G401 (cell line): ENCODE measurements around the gene SLC9B2. TPM values are rescaled to one million over a fixed set of nuclear protein-coding genes. Genes with fewer than 3 reads are reported as not detected.

Experiments used
- DNase-seq: peaks from one replicate; pipeline ENCODE4 v3.0.0-alpha.2; 2015; ENCODE audit warnings: low spot score
- in situ Hi-C: cut with HindIII; loops from 2 replicates; pipeline ENCODE4 v1.10.0; 2016; ENCODE audit warnings: low sequenced_read_pairs, mixed read lengths
- total RNA-seq: library from RNA; depleted of rRNA; stranded (reverse); fragments of >200 nt; shearing (Covaris generic); gene quantifications from 2 replicates; pipeline ENCODE4 v1.2.3, GENCODE V29; 2014; rRNA removed

SLC9B2 gene, protein sequence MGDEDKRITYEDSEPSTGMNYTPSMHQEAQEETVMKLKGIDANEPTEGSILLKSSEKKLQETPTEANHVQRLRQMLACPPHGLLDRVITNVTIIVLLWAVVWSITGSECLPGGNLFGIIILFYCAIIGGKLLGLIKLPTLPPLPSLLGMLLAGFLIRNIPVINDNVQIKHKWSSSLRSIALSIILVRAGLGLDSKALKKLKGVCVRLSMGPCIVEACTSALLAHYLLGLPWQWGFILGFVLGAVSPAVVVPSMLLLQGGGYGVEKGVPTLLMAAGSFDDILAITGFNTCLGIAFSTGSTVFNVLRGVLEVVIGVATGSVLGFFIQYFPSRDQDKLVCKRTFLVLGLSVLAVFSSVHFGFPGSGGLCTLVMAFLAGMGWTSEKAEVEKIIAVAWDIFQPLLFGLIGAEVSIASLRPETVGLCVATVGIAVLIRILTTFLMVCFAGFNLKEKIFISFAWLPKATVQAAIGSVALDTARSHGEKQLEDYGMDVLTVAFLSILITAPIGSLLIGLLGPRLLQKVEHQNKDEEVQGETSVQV
- 13.4 and 14.6 TPM in 2 replicates for total RNA-seq

GRCh38 chr4:103076747-103077347 lies at the start of gene SLC9B2:
Gene SLC9B2 (minus strand): TSS chr4:103076761. CDS start chr4:103067550, 9,211 bp downstream.
- peak; percentile 75 for DNase-seq
- in situ Hi-C loops: no loop called here

DNA sequence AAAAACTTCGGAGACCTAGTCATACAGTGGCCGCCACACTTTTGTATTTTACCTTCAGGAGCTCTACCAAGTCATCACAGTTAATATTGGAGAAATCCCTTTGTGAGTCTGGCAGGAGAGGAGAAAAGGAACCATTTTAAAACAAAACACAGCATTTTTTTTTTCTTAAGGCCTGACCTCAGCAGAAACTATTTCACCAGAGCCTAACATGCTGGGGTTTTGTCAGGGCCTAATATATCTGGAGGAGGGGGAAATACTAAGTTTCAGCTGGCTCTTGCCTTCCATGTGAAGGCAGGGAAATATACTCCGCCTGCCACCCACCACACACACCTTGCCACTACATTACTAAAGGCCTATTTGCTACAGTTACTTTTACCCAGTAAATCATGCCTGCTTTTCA lies 49.6 kb upstream of the SLC9B2 start:
- in situ Hi-C loops: no loop called here
- no peak for DNase-seq

GRCh38 chr4:103123114-103123513 lies 46.6 kb upstream of the SLC9B2 start:
- in situ Hi-C loops: no loop called here
- DNase-seq: no peak

GRCh38 chr4:103118166-103118565 lies 41.6 kb upstream of the SLC9B2 start:
- in situ Hi-C loops: no loop called here
- no peak for DNase-seq

- in situ Hi-C loops: no loop called here
- no peak for DNase-seq
Measured at GRCh38 chr4:103111598-103111997, 35.0 kb upstream of the SLC9B2 start.

DNA sequence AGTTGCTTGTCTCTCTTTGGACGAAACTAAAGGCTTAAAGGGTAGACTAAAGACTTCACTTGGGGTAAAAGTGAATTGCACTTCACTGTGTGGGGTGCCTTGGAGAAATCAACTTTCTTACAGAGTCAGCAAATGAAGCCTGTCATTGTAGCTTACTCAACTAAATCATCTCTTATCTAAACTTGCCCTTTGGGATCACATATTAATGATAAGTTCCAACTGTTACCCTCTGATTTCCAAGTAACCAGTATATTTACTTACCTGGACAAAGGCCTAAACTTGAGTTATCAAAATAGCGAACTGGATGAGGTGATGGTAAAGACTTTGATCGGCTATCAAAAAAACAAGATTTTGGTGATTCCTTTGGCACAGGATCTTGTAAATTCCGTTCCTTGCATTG lies 32.0 kb upstream of the SLC9B2 start:
- no peak for DNase-seq

DNA sequence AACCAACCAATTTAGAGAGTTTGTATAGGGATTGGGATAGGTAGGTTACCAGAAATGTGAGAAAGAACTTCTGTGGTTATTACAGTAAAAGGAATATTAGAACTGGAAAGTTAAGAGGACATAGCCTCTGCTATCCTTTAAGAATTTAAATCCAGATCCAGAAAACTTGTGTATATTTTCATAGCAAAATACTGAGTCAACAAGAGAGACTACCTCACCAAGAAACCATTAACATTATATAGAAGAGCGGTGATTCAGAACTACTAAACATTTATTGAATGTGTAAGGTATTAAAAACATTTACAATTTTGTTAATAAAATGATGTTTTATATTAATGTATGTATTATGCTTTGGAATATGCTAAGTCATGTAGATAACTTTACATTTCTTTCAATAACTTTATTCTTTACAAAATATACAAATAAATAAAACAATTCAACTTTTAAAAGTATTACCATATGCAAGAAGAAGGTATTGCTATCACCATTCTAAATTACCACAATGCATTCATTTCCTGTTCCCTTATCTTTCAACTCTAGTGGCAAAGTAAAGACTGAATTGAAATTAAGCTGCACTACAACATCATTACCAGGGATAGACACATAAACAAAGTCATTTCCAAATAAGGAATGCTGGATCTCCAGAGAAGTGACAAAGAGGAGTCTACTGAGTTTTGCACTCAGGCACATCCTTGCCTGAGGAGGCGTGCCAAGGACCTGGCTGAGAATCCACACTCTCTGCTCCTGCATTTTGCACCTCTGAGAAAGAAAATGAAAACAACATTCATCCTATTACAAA lies 29.2 kb upstream of the SLC9B2 start:
- in situ Hi-C loops: no loop called here
- DNase-seq: no peak

More for the DNA sequence above, 32.0 kb upstream of the SLC9B2 start:
- in situ Hi-C loops: no loop called here

DNA sequence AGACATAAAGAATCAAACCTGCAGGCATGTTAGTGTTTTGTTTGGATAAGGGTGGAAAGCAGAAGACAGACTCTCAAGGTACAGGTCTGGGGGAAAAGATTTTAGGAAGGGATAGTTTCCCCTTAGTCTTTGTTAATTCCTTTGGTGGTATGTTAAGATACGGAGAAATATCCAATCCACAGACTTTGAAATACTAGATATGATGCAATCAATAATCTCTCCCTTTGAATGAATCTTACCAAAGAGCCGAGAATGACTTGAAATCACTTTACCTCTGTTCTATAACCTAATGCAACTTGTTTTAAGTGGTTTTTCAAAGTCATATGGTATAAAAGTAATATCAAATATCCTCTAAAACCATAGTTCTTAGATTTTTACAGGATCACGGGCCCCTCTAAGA lies 28.3 kb upstream of the SLC9B2 start:
- no peak for DNase-seq
- in situ Hi-C loops: no loop called here

DNA sequence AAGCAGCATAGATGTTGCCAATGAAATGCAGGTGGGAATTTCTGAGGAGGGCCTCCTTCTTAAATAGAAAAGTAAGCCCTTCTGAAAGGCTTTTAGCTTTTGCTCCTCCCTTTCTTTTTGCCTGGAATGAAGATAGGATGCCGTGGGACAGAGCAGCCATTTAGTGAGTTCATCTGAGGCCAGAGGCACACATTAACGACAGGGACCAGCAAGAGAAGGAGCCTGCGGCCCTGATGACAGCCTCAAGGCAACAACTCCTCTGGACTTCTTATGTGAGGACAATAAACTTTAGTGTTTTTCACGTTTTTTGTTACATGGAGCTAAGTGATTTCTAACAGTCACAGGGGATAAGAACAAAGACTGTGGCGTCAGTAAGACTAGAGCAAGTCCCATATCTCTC lies 24.1 kb upstream of the SLC9B2 start:
- no peak for DNase-seq
- in situ Hi-C loops: no loop called here

DNA sequence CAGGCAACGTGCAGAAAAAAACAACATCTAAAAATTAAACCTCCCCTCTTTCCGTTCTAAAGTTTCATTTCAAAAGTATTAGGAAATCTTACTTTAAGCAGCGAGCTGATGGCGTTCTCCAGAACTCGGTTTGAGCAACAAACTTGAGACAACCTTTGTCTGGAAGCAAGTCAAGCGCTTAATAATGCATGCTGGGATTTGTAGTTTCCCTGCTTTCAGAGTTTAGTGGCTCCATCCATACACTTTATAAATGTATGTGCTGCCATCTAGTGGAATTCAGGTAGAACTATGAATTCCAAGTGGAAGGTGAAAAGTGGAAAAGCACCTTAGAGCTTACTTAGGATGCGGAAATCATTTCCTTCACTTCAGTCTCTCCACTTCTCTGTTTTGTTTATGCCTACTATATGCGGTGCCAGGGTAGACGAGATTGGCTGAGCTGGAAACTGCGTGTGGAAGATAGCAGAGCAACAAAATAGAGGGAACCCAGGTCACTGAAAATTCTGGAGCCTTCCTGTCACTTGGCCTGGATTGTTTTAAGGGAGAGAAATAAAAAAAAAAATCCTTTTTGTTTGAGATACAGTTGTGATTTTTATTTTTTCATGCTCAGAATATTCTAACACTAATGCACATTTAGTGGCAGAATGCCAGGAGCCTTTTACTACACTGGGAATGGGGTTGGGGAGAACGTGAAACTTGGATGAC lies 23.3 kb upstream of the SLC9B2 start, which contains the start of gene BDH2:
BDH2 (minus strand) TSS at position 144 of the 702 bp plus-strand sequence. CDS start 3,580 bp downstream, outside the sequence.
- in situ Hi-C loops: no loop called here
- peak; percentile 90 for DNase-seq

DNA sequence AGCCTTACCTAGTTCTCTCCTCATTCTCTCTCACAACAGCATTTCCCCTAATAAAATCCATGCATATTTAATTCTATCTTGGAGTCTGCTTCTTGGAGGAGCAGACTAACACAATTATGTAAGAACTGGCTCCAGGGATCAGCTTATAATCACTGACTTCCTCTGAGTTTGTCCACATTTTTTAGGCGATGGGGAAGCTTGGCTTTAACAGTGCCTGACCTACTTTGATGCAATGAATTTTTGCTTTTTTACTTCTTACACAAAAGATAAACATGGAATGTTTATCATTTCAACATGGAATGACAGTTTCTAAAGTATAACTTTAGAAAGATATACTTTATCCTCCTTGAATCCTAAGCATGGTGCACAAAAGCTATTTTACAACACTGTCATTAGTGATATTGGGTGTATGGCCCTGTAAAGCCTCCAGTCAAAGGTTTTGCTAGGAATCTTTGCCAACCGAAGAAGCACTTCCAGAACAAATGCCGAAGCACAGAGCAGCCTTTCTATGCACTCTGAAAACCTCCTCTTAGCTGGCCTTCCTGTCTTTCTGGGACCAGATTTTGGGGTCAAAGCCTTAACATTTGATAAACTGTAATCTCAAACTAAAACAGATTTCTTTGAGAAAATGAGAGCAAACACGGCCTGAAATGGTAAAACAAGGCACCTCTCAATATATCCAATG lies 22.3 kb upstream of the SLC9B2 start:
- DNase-seq: no peak
- in situ Hi-C loops: no loop called here

GRCh38 chr4:103098341-103098740 lies 21.8 kb upstream of the SLC9B2 start:
- DNase-seq: no peak
- in situ Hi-C loops: no loop called here

GRCh38 chr4:103097112-103097511 lies 20.6 kb upstream of the SLC9B2 start:
- in situ Hi-C loops: no loop called here
- DNase-seq: no peak

DNA sequence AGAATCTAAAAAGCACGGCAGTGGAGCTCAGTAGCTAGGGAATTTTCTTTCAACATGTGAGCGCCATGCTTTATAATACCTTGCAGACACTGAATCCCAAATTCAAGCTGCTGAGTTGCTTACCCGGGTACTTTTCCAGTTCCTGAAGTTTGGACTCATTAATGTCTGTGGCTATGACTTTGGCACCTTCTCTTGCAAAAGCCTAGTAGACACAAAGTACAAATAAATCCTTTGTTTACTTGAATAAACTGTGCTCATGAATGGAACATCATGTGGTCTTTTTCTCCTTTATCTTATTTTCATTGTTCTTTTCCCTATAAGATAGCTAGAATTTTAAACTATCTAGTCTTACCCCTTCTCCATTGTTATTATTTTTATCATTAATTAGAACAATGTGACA lies 18.5 kb upstream of the SLC9B2 start:
- in situ Hi-C loops: no loop called here
- DNase-seq: no peak

DNA sequence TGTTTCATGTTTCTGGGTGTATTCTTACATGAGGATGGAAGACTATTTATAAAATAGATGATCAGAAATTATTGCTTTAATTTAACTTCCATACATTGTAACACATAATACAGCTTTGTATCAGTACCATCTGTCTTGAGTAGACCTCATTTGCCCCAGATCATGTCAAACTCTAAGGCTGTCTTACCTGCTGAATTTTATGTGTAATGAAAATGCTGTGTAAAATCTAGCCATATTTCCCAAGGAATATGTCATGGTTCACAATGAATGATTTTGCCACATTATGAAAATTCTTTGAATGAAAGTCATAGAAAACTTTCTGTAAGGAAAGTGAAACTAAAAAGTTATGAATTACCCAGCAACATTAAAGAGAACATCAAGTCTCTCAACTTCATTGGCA lies 15.7 kb upstream of the SLC9B2 start:
- in situ Hi-C loops: no loop called here
- no peak for DNase-seq

- in situ Hi-C loops: no loop called here
- peak; percentile 75 for DNase-seq
Measured at GRCh38 chr4:103091601-103092223, 15.2 kb upstream of the SLC9B2 start.

- in situ Hi-C loops: no loop called here
- no peak for DNase-seq
Measured at GRCh38 chr4:103089481-103089880, 12.9 kb upstream of the SLC9B2 start.

- in situ Hi-C loops: no loop called here
- no peak for DNase-seq
Measured at GRCh38 chr4:103086551-103086950, 10.0 kb upstream of the SLC9B2 start.
